Thyroid gland (tissue), 4 donors: ENCODE results near the gene PRPF18. TPM values are rescaled to one million over a fixed set of nuclear protein-coding genes. Genes with fewer than 3 reads are reported as not detected.

ENCODE experiments used
- DNase-seq, 2 donors: peaks; one replicate each; pipeline ENCODE4 v3.0.0-alpha.2; 2019
- H3K27ac ChIP-seq, 3 donors: fragments of 200-600 bp; sonication (generic); 1 replicate in 2 of 3; 2 replicates in 1 of 3; pipeline ENCODE4 v1.5.1; 2016 to 2019; ENCODE audit warnings: mild to moderate bottlenecking in 1 of 3, moderate library complexity in 1 of 3
- H3K27me3 ChIP-seq: fragments of 200-600 bp; sonication (generic); one replicate; pipeline ENCODE4 v1.5.1; 2019
- H3K36me3 ChIP-seq, 2 donors: fragments of 200-600 bp; sonication (generic); one replicate each; pipeline ENCODE4 v1.5.1; 2016 to 2019
- H3K4me1 ChIP-seq, 2 donors: fragments of 200-600 bp; sonication (generic); one replicate each; pipeline ENCODE4 v1.5.1; 2017 to 2019
- H3K4me3 ChIP-seq, 3 donors: fragments of 200-600 bp; sonication (generic); replicated peaks in 1 of 3; 1 replicate in 2 of 3; 2 replicates in 1 of 3; pipeline ENCODE4 v1.5.1; 2016; ENCODE audit warnings: mild to moderate bottlenecking in 1 of 3
- H3K9me3 ChIP-seq: fragments of 200-600 bp; sonication (generic); one replicate; pipeline ENCODE4 v1.5.1; 2017
- CTCF ChIP-seq, 6 experiments: fragments of 200-600 bp in 3 of 6; fragments of 450-650 bp in 3 of 6; sonication (generic) in 3 of 6; IDR thresholded peaks; one replicate each; pipeline ENCODE4 v1.5.1; 2016 to 2019; ENCODE audit warnings: antibody characterized with exemption in 6 of 6, mild to moderate bottlenecking in 2 of 6, inconsistent platforms in 1 of 6, moderate library complexity in 1 of 6
- POLR2A ChIP-seq, 2 donors: fragments of 450-650 bp; IDR thresholded peaks; one replicate each; pipeline ENCODE4 v1.6.1; 2017; ENCODE audit warnings: antibody characterized with exemption in 2 of 2, mild to moderate bottlenecking in 2 of 2, moderate library complexity in 1 of 2
- WGBS, 2 donors: methylation state at CpG; one replicate each; pipeline ENCODE4 v1.1.5; 2017; 5-methylcytosine and 5-hydroxymethylcytosine counted together
- intact Hi-C: fragments of 100-400 bp; cut with DNase I; formaldehyde crosslinking; loops from one replicate; pipeline ENCODE4 v1.15.1; 2023
- total RNA-seq, 4 donors: library from RNA; depleted of rRNA; stranded (reverse); fragments of >200 nt; gene quantifications; one replicate each; pipeline ENCODE4 v1.2.3, GENCODE V29; 2016

PRPF18 gene
- total RNA-seq, 4 donors from 2014 or later: 38.1 to 58.8 (median 48.5) TPM

DNA sequence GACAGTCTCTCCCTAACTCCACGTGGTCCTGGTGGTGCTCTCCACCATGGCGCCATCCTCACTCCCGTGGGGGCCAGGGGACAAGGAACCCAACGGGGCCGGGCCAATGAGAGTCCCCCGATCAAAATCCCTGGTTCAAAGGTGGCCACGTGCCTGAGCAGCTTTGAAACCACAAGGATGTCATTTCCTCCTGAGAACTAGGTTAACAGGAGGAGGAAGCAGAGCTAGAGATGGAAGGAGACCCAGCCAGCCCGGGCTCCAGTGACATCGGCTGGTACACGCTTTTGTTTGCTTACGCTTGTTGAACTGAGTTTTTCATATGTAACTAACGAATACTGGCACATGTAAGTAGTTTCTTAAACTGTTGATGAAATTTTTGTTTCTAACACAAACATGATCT, 61.7 kb downstream of the PRPF18 start:
- H3K9me3 ChIP-seq: no peaks in the 10 kb centered on the region
- no peaks in the 10 kb centered on the region for H3K27me3 ChIP-seq
- intact Hi-C loops: no loop called here
- H3K4me3 ChIP-seq: no peak overlapping the region
- no peak for DNase-seq
- no peak for TF ChIP-seq POLR2A (IDR thresholded peaks at IDR 0.05)
- no peak for TF ChIP-seq CTCF (IDR thresholded peaks at IDR 0.05)
- H3K4me1 ChIP-seq: no peaks in the 10 kb centered on the region
- peaks cover 24 to 37% of the 10 kb centered on the region in 2 donors for H3K36me3 ChIP-seq
- H3K27ac ChIP-seq: no peak overlapping the region
- WGBS, 2 donors: 85 to 93% methylated on average over 12 of the region's 12 CpGs

- Histone ChIP-seq H3K9me3 (no peaks in the 10 kb centered on the region), H3K36me3 (peaks cover 24 to 43% of the 10 kb centered on the region in 2 donors), H3K27ac (no peak overlapping the region), H3K4me1 (no peaks in the 10 kb centered on the region), H3K4me3 (no peak overlapping the region), H3K27me3 (no peaks in the 10 kb centered on the region)
- WGBS, 2 donors: 77 to 87% methylated on average over 5 of the region's 5 CpGs
- DNase-seq: no peak
- TF ChIP-seq POLR2A (IDR thresholded peaks at IDR 0.05) (no peak), CTCF (IDR thresholded peaks at IDR 0.05) (no peak)
- intact Hi-C loops: loop anchor here (10.0 kb wide), 1 partner anchor 445 kb away; no protein-coding TSS in a partner anchor
Observed at GRCh38 chr10:13649844-13650520, 63.2 kb downstream of the PRPF18 start.

DNA sequence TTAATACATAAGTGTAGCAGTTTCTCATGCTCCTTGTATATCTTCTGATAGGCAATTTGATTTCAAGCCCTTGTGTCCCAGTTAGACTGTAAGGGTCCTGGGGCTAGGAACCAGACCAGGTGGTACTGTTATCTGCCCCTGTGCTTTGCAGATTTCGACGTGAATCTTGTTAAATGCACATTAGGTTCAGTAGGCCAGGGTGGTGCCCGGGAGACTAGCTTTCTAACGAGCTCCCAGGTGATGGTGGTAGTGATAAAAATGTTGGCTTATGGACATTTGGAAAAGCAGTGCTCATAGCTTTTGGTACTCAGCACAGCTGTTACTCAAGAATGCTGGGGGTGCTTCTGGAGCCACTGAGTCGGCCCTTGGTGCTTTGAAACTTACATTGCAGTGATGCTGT, 64.2 kb downstream of the PRPF18 start:
- H3K27ac ChIP-seq: no peak overlapping the region
- H3K36me3 ChIP-seq: peaks cover 16 to 33% of the 10 kb centered on the region in 2 donors
- intact Hi-C loops: loop anchor here (10.0 kb wide), 1 partner anchor 444 kb away; no protein-coding TSS in a partner anchor
- H3K4me3 ChIP-seq: no peak overlapping the region
- 75 to 76% methylated on average over 5 of the region's 5 CpGs for WGBS, 2 donors
- DNase-seq: no peak
- no peaks in the 10 kb centered on the region for H3K9me3 ChIP-seq
- no peaks in the 10 kb centered on the region for H3K4me1 ChIP-seq
- H3K27me3 ChIP-seq: no peaks in the 10 kb centered on the region
- no peak for TF ChIP-seq CTCF (IDR thresholded peaks at IDR 0.05)
- TF ChIP-seq POLR2A (IDR thresholded peaks at IDR 0.05): no peak

DNA sequence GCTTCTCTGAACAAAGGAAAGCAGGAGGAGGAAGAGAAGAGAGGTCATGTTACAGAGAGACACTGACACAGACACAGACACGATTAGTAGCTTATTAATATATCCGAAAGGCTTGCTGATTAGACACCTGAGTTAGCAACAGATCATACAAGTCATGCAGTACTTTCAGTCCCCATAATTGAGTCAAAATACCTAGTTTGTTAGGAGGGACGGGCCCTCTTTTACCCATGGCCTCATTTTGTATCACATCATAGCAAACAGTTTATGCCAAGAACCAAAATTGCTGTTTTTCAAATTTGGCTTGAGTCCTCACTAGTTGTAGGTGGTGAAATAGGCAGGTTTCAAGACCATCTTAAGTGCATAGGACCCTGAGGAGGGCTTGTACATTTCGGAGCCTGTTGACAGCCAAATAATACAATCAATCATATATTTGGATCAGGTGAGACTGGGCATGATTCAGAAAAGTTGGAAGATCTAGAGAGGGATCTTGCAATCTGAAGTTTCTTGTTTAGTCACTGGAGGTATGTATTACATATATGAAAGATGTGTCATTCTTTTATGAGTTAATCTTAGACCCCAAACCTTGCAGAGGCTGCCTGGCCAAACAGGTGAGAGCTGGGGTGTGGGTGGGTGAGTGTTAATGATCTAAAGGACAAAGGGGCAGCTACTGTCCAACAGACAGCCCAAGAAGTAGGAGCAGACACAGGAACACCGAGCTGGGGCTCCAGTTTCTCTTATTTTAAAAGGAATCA, 65.4 kb downstream of the PRPF18 start:
- Histone ChIP-seq H3K27ac (no peak overlapping the region), H3K9me3 (no peaks in the 10 kb centered on the region), H3K4me3 (no peak overlapping the region), H3K27me3 (no peaks in the 10 kb centered on the region), H3K36me3 (peaks cover 14 to 32% of the 10 kb centered on the region in 2 donors), H3K4me1 (no peaks in the 10 kb centered on the region)
- DNase-seq: no peak
- intact Hi-C loops: loop anchor here (10.0 kb wide), 1 partner anchor 443 kb away; no protein-coding TSS in a partner anchor
- 83 to 87% methylated on average over 5 of the region's 5 CpGs for WGBS, 2 donors
- no peak for TF ChIP-seq CTCF (IDR thresholded peaks at IDR 0.05)
- no peak for TF ChIP-seq POLR2A (IDR thresholded peaks at IDR 0.05)

DNA sequence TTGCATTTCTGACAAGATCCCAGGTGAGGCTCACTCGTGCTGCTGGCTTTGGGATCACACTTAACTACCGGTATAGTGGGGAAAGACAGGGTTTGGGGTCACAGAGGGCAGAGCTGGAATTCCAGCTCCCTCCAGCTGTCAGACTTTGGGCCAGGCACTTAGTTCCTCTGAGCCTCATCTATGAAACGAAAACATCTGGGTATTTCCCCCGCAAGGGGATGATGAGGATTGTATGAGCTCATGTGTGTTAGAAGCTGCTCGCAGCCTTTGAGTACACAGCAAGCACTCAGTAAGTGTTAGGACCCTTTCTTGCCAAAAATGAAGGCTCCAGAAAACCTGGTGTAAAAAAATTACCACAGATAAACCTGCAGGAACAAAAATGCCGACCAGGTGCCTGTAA, 66.1 kb downstream of the PRPF18 start:
- H3K9me3 ChIP-seq: no peaks in the 10 kb centered on the region
- no peak for TF ChIP-seq POLR2A (IDR thresholded peaks at IDR 0.05)
- TF ChIP-seq CTCF (IDR thresholded peaks at IDR 0.05): no peak
- no peak overlapping the region for H3K4me3 ChIP-seq
- WGBS, 2 donors: 81 to 83% methylated on average over 6 of the region's 6 CpGs
- H3K27ac ChIP-seq: no peak overlapping the region
- intact Hi-C loops: loop anchor here (10.0 kb wide), 1 partner anchor 442 kb away; no protein-coding TSS in a partner anchor
- no peaks in the 10 kb centered on the region for H3K27me3 ChIP-seq
- no peaks in the 10 kb centered on the region for H3K4me1 ChIP-seq
- H3K36me3 ChIP-seq: peaks cover 14 to 29% of the 10 kb centered on the region in 2 donors
- DNase-seq: no peak
